Measurements from ENCODE around the gene DND1.
A peak's percentile ranks its signal among the peaks of the same experiment; 100 is the strongest.
"Not testable (repeated sequence)": the region's sequence is repeated elsewhere in the genome, so short reads cannot be mapped to it uniquely, and the experiment has no call there.

Gene DND1

DNA sequence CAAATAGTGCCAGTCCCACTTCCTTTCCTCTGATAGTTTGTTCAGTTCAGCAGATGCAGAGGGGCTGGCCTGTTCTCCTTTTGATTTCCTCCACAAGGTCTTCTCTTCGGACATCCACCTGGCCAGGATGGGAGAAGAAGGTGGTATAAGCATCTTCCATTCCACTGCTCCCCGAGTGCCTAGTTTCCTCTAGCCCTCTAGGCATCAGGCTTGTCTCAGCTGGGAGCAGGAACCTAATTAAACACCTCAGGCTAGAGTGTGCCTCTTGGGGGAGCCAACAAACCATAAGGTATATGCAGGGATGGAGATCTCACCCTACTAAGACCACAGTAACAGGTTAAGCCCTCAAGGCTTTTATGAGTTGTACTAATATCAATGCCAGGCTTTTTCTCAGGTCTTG, 835 bp upstream of the DND1 start:
- ChIA-PET CTCF (interaction anchor here (0.8 to 1.3 kb wide), 2 partner anchors 12 to 127 kb away, joined by 3 read pairs; partner anchors contain the start of gene EIF4EBP3), POLR2A (interaction anchor here (0.5 to 1.1 kb wide), 3 partner anchors 17 to 118 kb away, joined by 4 to 5 read pairs (median 5); partner anchors contain the start of genes HARS1 and HARS2)
- H3K4me3 ChIP-seq (ENCODE audit: low read depth, low read length) = no peak overlapping the region
- TF ChIP-seq, protein P1, sequence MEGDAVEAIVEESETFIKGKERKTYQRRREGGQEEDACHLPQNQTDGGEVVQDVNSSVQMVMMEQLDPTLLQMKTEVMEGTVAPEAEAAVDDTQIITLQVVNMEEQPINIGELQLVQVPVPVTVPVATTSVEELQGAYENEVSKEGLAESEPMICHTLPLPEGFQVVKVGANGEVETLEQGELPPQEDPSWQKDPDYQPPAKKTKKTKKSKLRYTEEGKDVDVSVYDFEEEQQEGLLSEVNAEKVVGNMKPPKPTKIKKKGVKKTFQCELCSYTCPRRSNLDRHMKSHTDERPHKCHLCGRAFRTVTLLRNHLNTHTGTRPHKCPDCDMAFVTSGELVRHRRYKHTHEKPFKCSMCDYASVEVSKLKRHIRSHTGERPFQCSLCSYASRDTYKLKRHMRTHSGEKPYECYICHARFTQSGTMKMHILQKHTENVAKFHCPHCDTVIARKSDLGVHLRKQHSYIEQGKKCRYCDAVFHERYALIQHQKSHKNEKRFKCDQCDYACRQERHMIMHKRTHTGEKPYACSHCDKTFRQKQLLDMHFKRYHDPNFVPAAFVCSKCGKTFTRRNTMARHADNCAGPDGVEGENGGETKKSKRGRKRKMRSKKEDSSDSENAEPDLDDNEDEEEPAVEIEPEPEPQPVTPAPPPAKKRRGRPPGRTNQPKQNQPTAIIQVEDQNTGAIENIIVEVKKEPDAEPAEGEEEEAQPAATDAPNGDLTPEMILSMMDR (IDR thresholded peaks at IDR 0.05; ENCODE audit: insufficient read depth, low read length, missing control alignments) = no peak
- DNase-seq (ENCODE audit: low read depth, low spot score) = no peak

DNA sequence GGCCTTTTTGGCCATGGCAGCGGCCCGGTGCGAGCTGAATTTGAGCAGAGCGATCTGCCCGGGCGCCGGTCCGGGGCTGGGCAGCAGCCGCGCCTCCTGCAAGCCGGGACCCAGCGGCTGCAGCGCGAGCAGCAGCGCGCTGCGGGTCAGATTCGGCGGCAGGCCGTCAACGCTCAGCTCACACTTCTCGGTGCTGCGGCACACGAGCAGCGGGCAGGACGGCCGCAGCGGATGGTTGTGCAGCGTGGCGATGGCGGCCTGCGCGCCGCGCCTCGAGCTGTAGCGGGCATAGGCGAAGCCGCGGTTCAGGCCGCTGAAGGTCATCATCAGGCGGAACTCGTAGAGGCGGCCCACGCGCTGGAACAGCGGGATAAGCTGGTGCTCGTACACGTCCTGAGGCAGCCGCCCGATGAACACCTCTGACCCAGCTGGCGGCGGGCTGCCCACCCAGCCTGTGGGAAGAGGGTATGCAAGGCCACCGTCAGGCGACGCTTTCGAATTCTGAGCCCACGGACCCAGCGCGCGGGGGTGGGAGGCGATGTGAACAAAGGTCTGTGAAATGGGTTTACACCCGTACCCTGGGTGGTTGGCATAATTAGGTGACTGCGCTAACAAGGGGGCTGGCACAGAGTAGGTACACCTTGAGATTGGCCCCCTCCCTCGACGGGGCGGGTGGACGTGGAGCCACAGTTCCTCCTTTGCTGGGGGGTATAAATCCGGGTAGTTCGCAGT, 755 bp downstream of the DND1 start:
- TF ChIP-seq, protein P1 (IDR thresholded peaks at IDR 0.05; ENCODE audit: insufficient read depth, low read length, missing control alignments) = no peak
- POLR2A ChIA-PET = interaction anchor here (0.6 to 1.1 kb wide), 4 partner anchors 18 to 125 kb away, joined by 3 to 4 read pairs (median 4); partner anchors contain the start of genes EIF4EBP3, HARS1, HARS2 and TMCO6
- CTCF ChIA-PET = no interaction called here

DNA sequence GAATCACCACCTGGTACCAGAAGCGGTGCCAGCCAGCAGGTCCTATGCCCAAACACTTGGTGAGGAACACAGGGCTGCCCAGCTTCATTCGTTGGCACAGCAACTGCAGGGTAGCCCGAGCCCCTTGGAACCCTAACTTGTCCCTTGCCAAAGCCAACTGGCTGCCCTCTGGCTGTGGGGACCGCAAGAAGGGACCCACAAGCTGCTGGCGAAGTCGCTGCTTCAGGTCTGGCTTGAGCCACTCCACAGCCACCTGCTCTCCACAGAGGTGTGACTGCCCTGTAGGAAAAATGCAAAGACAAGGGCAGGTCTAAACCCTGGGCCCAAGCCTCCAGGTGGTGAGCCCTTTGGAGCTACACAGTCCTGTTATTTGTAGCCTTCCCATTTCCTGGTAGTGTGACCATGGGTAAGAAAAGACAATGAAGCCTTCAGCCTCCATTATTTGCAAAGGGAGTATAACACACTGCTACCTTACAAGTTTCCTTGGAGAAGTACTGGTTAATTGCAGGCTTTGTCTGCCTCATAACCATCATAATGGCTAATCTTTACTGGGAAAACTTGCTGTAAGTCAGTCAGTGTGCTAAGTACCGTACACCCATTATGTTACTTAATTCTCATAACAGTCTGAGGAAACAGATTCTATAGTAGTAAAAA, 1.8 kb downstream of the DND1 start:
- TF ChIP-seq, protein P1 (IDR thresholded peaks at IDR 0.05; ENCODE audit: insufficient read depth, low read length, missing control alignments) = no peak
- DNase-seq (ENCODE audit: low read depth, low spot score) = no peak
- no peak overlapping the region for H3K4me3 ChIP-seq (ENCODE audit: low read depth, low read length)
- POLR2A ChIA-PET = interaction anchor here (1.0 to 1.1 kb wide), 2 partner anchors 19 to 124 kb away, joined by 3 to 4 read pairs; partner anchors contain the start of gene EIF4EBP3
- CTCF ChIA-PET = interaction anchor here (1.0 kb wide), 1 partner anchor 10 kb away, joined by 3 read pairs; no protein-coding TSS in a partner anchor

More for the DNA sequence above, 755 bp downstream of the DND1 start:
- H3K4me3 ChIP-seq (ENCODE audit: low read depth, low read length) = no peak overlapping the region
- no peak for DNase-seq (ENCODE audit: low read depth, low spot score)

DNA sequence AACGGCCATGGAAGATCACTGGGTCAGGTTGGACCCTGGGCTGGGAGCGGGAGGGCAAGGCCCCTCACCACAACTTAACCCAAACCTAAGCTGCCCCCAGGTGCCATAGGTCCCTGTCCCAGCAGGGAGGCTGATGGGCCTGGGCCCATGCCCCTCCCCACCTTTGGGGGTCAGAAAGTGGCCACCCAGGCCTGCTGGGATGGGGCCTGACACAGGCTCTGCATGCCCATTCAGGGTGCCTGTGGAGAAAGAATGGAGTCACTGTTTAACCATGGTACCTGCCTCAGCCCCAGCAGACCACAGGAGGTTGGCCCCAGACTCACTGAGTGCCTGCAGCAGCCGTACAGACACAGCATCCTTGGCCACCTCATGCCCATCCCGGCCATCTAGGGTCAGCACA, 2.3 kb downstream of the DND1 start:
- H3K4me3 ChIP-seq (ENCODE audit: low read depth, low read length); DNase-seq (ENCODE audit: low read depth, low spot score); POLR2A ChIA-PET: not testable (repeated sequence)
- CTCF ChIA-PET = interaction anchor here (1.0 kb wide), 1 partner anchor 11 kb away, joined by 3 read pairs; no protein-coding TSS in a partner anchor

DNA sequence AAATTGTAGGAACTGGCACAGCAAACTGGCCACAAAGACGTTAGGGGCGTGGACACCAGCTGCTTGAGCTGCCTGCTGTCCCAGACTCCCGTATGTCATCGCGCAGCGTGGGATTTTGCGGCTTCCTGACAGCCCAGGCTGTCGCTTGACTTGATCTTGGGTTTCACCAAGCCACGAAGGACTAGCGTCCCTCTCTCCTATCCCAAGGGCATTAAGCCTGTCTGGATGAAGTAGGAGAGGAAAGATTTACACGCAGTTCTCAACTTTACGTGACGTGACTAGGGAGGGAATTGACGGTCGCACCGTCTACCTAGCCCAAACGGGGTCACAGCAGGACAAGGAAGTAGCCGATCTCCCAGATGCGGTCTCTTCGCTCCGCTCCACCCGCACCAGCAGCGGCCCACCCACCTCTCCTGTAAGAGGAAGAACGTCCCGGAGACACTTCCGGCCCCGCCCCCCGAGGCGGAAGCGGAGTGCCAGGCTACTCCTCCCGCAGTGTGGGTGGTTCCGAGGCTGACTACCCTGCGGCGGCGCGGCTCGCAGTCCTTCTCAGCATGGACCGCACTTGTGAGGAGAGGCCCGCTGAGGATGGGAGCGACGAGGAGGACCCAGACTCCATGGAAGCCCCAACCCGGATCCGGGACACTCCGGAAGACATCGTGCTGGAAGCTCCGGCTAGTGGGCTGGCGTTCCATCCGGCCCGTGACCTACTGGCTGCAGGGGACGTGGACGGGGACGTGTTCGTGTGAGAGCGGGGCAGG, 8.8 kb downstream of the DND1 start, which contains the start of gene WDR55:
TSS of gene WDR55 (plus strand) at position 546 of the 761 bp plus-strand sequence. CDS start at position 555, 9 bp downstream.
- ChIA-PET POLR2A (interaction anchor here (0.5 to 3.5 kb wide), 10 partner anchors 17 to 117 kb away, joined by 3 to 18 read pairs (median 4); partner anchors contain the start of genes APBB3, EIF4EBP3, HARS1 and HARS2), CTCF (interaction anchor here (3.7 kb wide), 1 partner anchor 291 kb away, joined by 11 read pairs; no protein-coding TSS in a partner anchor)
- peak within 1 kb of the TSS; percentile 96 for H3K4me3 ChIP-seq (ENCODE audit: low read depth, low read length)
- TF ChIP-seq, protein P1 (IDR thresholded peaks at IDR 0.05; ENCODE audit: insufficient read depth, low read length, missing control alignments) = no peak
- peak; percentile 37 for DNase-seq (ENCODE audit: low read depth, low spot score)

DNA sequence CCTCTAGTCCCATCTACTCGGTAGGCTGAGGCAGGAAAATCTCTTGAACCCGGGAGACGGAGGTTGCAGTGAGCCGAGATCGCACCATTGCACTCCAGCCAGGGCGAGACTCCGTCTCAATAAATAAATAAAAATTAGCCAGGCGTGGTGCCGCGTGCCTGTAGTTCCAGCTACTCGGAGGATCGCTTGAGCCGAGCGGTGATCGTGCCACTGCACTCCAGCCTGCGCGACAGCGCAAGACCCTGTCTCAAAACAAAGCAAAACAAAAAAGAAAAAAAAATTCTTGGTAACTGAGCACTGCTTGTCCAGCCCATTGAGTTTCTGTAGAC, 9.4 kb downstream of the DND1 start:
- no peak for DNase-seq (ENCODE audit: low read depth, low spot score)
- TF ChIP-seq, protein P1 (IDR thresholded peaks at IDR 0.05; ENCODE audit: insufficient read depth, low read length, missing control alignments) = no peak
- POLR2A ChIA-PET = interaction anchor here (0.5 to 3.5 kb wide), 7 partner anchors 17 to 117 kb away, joined by 3 to 18 read pairs (median 5); partner anchors contain the start of genes APBB3, EIF4EBP3, IK and NDUFA2
- peak overlapping the region; percentile 96 for H3K4me3 ChIP-seq (ENCODE audit: low read depth, low read length)
- CTCF ChIA-PET = interaction anchor here (1.8 kb wide), 1 partner anchor 16 kb away, joined by 4 read pairs; the partner anchor contains the start of genes IK and NDUFA2

DNA sequence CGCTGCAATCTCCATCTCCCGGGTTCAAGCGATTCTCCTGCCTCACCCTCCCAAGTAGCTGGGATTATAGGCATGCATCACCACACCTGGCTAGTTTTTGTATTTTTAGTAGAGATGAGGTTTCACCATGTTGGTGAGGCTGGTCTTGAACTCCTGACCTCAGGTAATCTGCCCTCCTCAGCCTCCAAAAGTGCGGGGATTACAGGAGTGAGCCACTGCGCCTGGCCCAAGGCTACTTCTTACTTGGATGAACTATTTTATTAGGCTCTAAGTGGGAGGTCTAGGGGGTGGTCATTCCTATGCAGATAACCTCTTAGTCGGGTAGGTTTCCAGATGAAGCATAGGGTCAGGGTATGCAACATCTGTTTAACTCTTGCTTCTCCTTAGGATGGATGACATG, 13.0 kb downstream of the DND1 start:
- H3K4me3 ChIP-seq (ENCODE audit: low read depth, low read length); DNase-seq (ENCODE audit: low read depth, low spot score); POLR2A ChIA-PET: not testable (repeated sequence)
- CTCF ChIA-PET = interaction anchor here (1.1 kb wide), 1 partner anchor 14 kb away, joined by 3 read pairs; no protein-coding TSS in a partner anchor
